ENCODE results near the gene ATP9B. TPM values are rescaled to one million over a fixed set of nuclear protein-coding genes. Genes with fewer than 3 reads are reported as not detected.

The ATP9B gene
- total and polyA plus RNA-seq, 4 donors, result 7.1 to 31.4 (median 15.5) TPM

DNA sequence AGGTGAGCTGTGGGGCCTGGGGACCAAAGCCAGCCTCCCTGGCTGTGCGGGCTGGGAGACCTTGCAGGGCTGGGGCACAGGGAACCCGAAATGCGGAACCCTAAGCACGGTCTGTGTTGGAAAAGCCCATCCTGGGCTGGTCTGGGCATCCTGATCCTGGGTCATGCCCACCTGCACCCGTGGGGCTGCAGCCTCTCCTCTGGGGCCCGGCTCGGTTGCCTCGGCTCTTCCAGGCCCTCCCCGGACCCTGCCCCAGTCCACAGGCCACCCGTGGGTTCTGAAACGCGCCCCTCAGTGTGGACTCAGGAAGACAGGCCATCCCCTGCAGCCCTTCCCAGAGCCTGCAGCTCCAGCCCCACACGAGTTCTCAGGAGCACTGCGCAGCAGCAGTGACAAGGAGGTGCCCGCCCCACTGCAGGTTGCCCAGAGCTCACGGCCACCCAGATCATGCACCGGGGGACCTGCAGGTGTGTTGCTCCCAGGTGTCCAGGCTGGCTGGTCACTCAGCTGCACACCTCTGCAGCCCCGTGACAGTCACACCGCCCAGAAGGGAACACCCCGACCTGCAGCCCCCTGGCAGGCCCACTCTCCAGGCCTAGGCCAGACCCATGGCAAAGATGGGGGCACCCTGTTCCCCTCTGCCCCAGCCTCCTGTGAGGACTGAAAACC lies 314.3 kb downstream of the ATP9B start:
- H3K4me1 ChIP-seq (ENCODE audit: control insufficient read depth in 4 of 4, insufficient read depth in 4 of 4, low read length in 3 of 4), result no peaks in the 10 kb centered on the region
- no peaks in the 10 kb centered on the region for H3K9me3 ChIP-seq (ENCODE audit: control insufficient read depth in 4 of 4, low read length in 3 of 4)
- peaks cover 0 to 3% (median 0%) of the 10 kb centered on the region in 4 donors for H3K27me3 ChIP-seq (ENCODE audit: control insufficient read depth in 4 of 4, insufficient read depth in 4 of 4, low read length in 3 of 4)
- peaks cover 0 to under 1% (median 0%) of the 10 kb centered on the region in 4 donors for H3K36me3 ChIP-seq (ENCODE audit: control insufficient read depth in 4 of 4, insufficient read depth in 3 of 4, low read depth in 1 of 4, low read length in 3 of 4)
- no peak overlapping the region for H3K9ac ChIP-seq (ENCODE audit: low read depth in 1 of 2, low read length in 2 of 2)
- DNase-seq (ENCODE audit: low spot score), result no peak
- no peak overlapping the region for H3K27ac ChIP-seq (ENCODE audit: low read depth in 1 of 2, low read length in 2 of 2)
- no peak overlapping the region for H3K4me3 ChIP-seq (ENCODE audit: low read depth in 1 of 3, low read length in 3 of 3)
- TF ChIP-seq FOXA1 (IDR thresholded peaks at IDR 0.05) (no peak), HNF4A (conservative IDR thresholded peaks at IDR 0.05) (no peak)
- 77% methylated on average over 20 of the region's 20 CpGs for WGBS

DNA sequence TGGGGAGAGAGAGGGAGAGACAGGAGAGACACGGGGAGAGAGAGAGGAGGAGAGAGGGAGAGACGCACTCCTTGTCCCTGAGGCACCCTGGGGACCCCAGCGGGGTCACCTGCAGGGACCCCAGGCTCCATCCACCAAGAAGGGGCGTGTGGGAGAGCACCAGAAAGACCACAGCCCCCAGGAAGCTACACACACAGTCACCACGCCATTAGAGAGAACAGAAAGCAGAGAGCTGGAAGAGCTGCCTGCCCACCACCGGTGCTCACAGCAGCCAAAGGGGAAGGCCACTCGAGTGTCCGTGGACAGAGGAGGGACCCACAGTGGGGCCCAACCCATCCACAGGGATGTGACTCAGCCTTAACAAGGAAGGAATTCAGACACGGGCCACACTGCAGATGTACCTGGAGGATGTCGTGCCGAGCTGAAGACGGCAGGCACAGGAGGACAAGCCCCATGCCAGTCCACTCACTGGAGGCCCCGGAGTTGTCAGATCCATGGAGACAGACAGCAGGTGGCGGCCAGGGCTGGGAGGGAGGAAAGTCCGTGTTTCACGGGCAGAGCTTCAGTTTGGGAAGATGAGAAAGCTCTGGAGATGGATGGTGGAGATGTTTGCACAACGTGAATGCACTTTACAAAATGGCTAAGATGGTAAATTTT lies 315.1 kb downstream of the ATP9B start:
- H3K9ac ChIP-seq (ENCODE audit: low read depth in 1 of 2, low read length in 2 of 2), result no peak overlapping the region
- WGBS, result 50% methylated on average over 17 of the region's 17 CpGs
- TF ChIP-seq YY1 (IDR thresholded peaks at IDR 0.05), result no peak
- no peak for TF ChIP-seq TAF1 (conservative IDR thresholded peaks at IDR 0.05)
- no peak for TF ChIP-seq GABPA (IDR thresholded peaks at IDR 0.05 in 1 of 2, conservative IDR thresholded peaks at IDR 0.05 in 1 of 2)
- no peak for TF ChIP-seq FOXA2 (IDR thresholded peaks at IDR 0.05)
- no peak for TF ChIP-seq ATF3 (IDR thresholded peaks at IDR 0.05)
- TF ChIP-seq RAD21 (IDR thresholded peaks at IDR 0.05), result no peak
- no peak for TF ChIP-seq NR2F2 (IDR thresholded peaks at IDR 0.05)
- TF ChIP-seq, protein P1, sequence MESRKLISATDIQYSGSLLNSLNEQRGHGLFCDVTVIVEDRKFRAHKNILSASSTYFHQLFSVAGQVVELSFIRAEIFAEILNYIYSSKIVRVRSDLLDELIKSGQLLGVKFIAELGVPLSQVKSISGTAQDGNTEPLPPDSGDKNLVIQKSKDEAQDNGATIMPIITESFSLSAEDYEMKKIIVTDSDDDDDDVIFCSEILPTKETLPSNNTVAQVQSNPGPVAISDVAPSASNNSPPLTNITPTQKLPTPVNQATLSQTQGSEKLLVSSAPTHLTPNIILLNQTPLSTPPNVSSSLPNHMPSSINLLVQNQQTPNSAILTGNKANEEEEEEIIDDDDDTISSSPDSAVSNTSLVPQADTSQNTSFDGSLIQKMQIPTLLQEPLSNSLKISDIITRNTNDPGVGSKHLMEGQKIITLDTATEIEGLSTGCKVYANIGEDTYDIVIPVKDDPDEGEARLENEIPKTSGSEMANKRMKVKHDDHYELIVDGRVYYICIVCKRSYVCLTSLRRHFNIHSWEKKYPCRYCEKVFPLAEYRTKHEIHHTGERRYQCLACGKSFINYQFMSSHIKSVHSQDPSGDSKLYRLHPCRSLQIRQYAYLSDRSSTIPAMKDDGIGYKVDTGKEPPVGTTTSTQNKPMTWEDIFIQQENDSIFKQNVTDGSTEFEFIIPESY (IDR thresholded peaks at IDR 0.05), result no peak
- no peak for TF ChIP-seq SP1 (IDR thresholded peaks at IDR 0.05)
- TF ChIP-seq, protein P2, sequence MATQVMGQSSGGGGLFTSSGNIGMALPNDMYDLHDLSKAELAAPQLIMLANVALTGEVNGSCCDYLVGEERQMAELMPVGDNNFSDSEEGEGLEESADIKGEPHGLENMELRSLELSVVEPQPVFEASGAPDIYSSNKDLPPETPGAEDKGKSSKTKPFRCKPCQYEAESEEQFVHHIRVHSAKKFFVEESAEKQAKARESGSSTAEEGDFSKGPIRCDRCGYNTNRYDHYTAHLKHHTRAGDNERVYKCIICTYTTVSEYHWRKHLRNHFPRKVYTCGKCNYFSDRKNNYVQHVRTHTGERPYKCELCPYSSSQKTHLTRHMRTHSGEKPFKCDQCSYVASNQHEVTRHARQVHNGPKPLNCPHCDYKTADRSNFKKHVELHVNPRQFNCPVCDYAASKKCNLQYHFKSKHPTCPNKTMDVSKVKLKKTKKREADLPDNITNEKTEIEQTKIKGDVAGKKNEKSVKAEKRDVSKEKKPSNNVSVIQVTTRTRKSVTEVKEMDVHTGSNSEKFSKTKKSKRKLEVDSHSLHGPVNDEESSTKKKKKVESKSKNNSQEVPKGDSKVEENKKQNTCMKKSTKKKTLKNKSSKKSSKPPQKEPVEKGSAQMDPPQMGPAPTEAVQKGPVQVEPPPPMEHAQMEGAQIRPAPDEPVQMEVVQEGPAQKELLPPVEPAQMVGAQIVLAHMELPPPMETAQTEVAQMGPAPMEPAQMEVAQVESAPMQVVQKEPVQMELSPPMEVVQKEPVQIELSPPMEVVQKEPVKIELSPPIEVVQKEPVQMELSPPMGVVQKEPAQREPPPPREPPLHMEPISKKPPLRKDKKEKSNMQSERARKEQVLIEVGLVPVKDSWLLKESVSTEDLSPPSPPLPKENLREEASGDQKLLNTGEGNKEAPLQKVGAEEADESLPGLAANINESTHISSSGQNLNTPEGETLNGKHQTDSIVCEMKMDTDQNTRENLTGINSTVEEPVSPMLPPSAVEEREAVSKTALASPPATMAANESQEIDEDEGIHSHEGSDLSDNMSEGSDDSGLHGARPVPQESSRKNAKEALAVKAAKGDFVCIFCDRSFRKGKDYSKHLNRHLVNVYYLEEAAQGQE (IDR thresholded peaks at IDR 0.05), result no peak
- TF ChIP-seq EGR1 (IDR thresholded peaks at IDR 0.05; ENCODE audit: low read depth in 2 of 2), result no peak
- no peak for TF ChIP-seq HNF4G (IDR thresholded peaks at IDR 0.05)
- no peak for TF ChIP-seq CTCF (IDR thresholded peaks at IDR 0.05; ENCODE audit: low read depth, low read length, missing input control)
- TF ChIP-seq HNF4A (conservative IDR thresholded peaks at IDR 0.05), result no peak
- TF ChIP-seq MAX (IDR thresholded peaks at IDR 0.05), result no peak
- TF ChIP-seq FOXA1 (IDR thresholded peaks at IDR 0.05), result no peak
- TF ChIP-seq RXRA (IDR thresholded peaks at IDR 0.05), result no peak
- H3K9me3 ChIP-seq (ENCODE audit: control insufficient read depth in 4 of 4, low read length in 3 of 4), result no peaks in the 10 kb centered on the region
- H3K27ac ChIP-seq (ENCODE audit: low read depth in 1 of 2, low read length in 2 of 2), result no peak overlapping the region
- no peaks in the 10 kb centered on the region for H3K4me1 ChIP-seq (ENCODE audit: control insufficient read depth in 4 of 4, insufficient read depth in 4 of 4, low read length in 3 of 4)
- H3K4me3 ChIP-seq (ENCODE audit: low read depth in 1 of 3, low read length in 3 of 3), result no peak overlapping the region
- H3K36me3 ChIP-seq (ENCODE audit: control insufficient read depth in 4 of 4, insufficient read depth in 3 of 4, low read depth in 1 of 4, low read length in 3 of 4), result no peaks in the 10 kb centered on the region
- no peak for DNase-seq (ENCODE audit: low spot score)
- peaks cover 0 to 7% (median under 1%) of the 10 kb centered on the region in 4 donors for H3K27me3 ChIP-seq (ENCODE audit: control insufficient read depth in 4 of 4, insufficient read depth in 4 of 4, low read length in 3 of 4)

Measured in liver (tissue), 9 donors.